H1 (cell line): ENCODE results near the gene PI16. TPM values are rescaled to one million over a fixed set of nuclear protein-coding genes. Genes with fewer than 3 reads are reported as not detected.

Experiments
- BACH1 ChIP-seq: IDR thresholded peaks from 2 replicates; pipeline ENCODE4 v1.6.1; 2012; ENCODE audit warnings: low read length, improper control_type of control experiment
- CTCF ChIP-seq, 3 experiments: IDR thresholded peaks; 1 replicate in 2 of 3; 2 replicates in 1 of 3; pipeline versions ENCODE4 v1.5.1 to v1.6.1; 2011; ENCODE audit warnings: low read length in 3 of 3, mild to moderate bottlenecking in 3 of 3, inconsistent platforms in 2 of 3, low read depth in 1 of 3, moderate library complexity in 1 of 3; ENCODE audit not compliant: insufficient read depth in 1 of 3; ENCODE audit errors: control extremely low read depth in 1 of 3
- HDAC6 ChIP-seq: IDR thresholded peaks from one replicate; pipeline ENCODE4 v1.7.1; 2012; ENCODE audit warnings: low read depth, mild to moderate bottlenecking, inconsistent platforms, low read length, moderate library complexity
- MAFK ChIP-seq: IDR thresholded peaks from 2 replicates; pipeline ENCODE4 v1.6.1; 2012; ENCODE audit warnings: low read depth, mild to moderate bottlenecking, improper control_type of control experiment, low read length
- POLR2AphosphoS5 ChIP-seq: IDR thresholded peaks from 2 replicates; pipeline ENCODE4 v1.6.1; 2011; ENCODE audit warnings: low read depth, low read length
- SAP30 ChIP-seq: fragments of 300-600 bp; sonication (generic); IDR thresholded peaks from 2 replicates; pipeline ENCODE4 v1.7.1; 2012; ENCODE audit warnings: low read length, moderate library complexity, mild to moderate bottlenecking, inconsistent platforms; ENCODE audit not compliant: insufficient read depth, insufficient replicate concordance
- SIRT6 ChIP-seq: IDR thresholded peaks from one replicate; pipeline ENCODE4 v1.7.1; 2012; ENCODE audit warnings: low read length, inconsistent platforms
- SUZ12 ChIP-seq: fragments of 200-600 bp; sonication (generic); IDR thresholded peaks from 2 replicates; pipeline ENCODE4 v1.6.1; 2012; ENCODE audit warnings: mild to moderate bottlenecking, inconsistent platforms, low read length, moderate library complexity, mixed read lengths
- polyA plus RNA-seq, 7 experiments: library from polyadenylated mRNA; depleted of rRNA in 3 of 7; stranded (reverse) in 5 of 7; unstranded in 2 of 7; fragments of >200 nt in 5 of 7; fragments of 200-250 nt in 2 of 7; gene quantifications; 1 replicate in 5 of 7; 2 replicates in 1 of 7; 4 replicates in 1 of 7; pipeline versions ENCODE4 v1.2.1 to v1.2.3, GENCODE V29; 2011 to 2013; ENCODE audit warnings: missing spikeins in 2 of 7, mixed read lengths in 2 of 7
- total RNA-seq: library from RNA; stranded (reverse); fragmentation: NEBNext Ultra II Directional; extraction: Animal tissue kit (Norgen Biotek cat#: 25700); gene quantifications from 2 replicates; pipeline ENCODE4 v1.2.1, GENCODE V29; 2021

Gene PI16
- total and polyA plus RNA-seq, 2 of the 8 experiments (the other 6 are each of a cell fraction or from before 2014, with no cell fraction given), result 0.05 TPM; not detected in 1

GRCh38 chr6:36955671-36956445 lies 1.3 kb downstream of the PI16 start (continued):
- no peak for TF ChIP-seq CTCF (IDR thresholded peaks at IDR 0.05; ENCODE audit: control extremely low read depth in 1 of 3, insufficient read depth in 1 of 3, low read depth in 1 of 3, low read length in 3 of 3)
- TF ChIP-seq SUZ12, result no peak
- no peak for TF ChIP-seq MAFK
- TF ChIP-seq SIRT6, result no peak
- no peak for TF ChIP-seq POLR2AphosphoS5
- TF ChIP-seq HDAC6, result no peak
- no peak for TF ChIP-seq SAP30
- no peak for TF ChIP-seq BACH1
